HAP-1 (cell line): ENCODE measurements around the gene KRTAP10-6.
"Not testable (repeated sequence)": the region's sequence is repeated elsewhere in the genome, so short reads cannot be mapped to it uniquely, and the experiment has no call there.

Experiments used
- DNase-seq, 2 experiments: peaks; one replicate each; pipeline ENCODE4 v3.0.0-alpha.2; 2016 to 2020; ENCODE audit warnings: low spot score in 2 of 2
- H3K27me3 ChIP-seq: fragments of 250-450 bp; sonication (Bioruptor Pico); 2 replicates; pipeline ENCODE4 v1.5.1; 2020; ENCODE audit warnings: low read depth, mild to moderate bottlenecking, moderate library complexity
- H3K36me3 ChIP-seq: fragments of 250-450 bp; sonication (Bioruptor Pico); replicated peaks from 2 replicates; pipeline ENCODE4 v1.5.1; 2020; ENCODE audit warnings: mild to moderate bottlenecking
- H3K4me1 ChIP-seq: fragments of 250-450 bp; sonication (Bioruptor Pico); 2 replicates; pipeline ENCODE4 v1.5.1; 2020; ENCODE audit warnings: mild to moderate bottlenecking
- H3K4me3 ChIP-seq: fragments of 250-450 bp; sonication (Bioruptor Pico); 2 replicates; pipeline ENCODE4 v1.5.1; 2020; ENCODE audit warnings: mild to moderate bottlenecking, moderate library complexity
- H3K9me3 ChIP-seq: fragments of 250-450 bp; sonication (Bioruptor Pico); 2 replicates; pipeline ENCODE4 v1.5.1; 2020; ENCODE audit warnings: mild to moderate bottlenecking, moderate library complexity
- in situ Hi-C: fragments of 300-500 bp; cut with MboI; formaldehyde crosslinking; loops from 3 replicates; pipeline ENCODE4 v1.14.3; 2020; ENCODE audit warnings: low sequenced_read_pairs, inconsistent platforms, mixed read lengths

The KRTAP10-6 gene

GRCh38 chr21:44613386-44614155 lies 21.3 kb upstream of the KRTAP10-6 start:
- Histone ChIP-seq H3K9me3 (no peaks in the 10 kb centered on the region; the same call in 1 of the 2 replicates), H3K4me1 (no peaks in the 10 kb centered on the region), H3K36me3 (no peaks in the 10 kb centered on the region), H3K27me3 (no peaks in the 10 kb centered on the region), H3K4me3 (no peak overlapping the region)
- in situ Hi-C loops: no loop called here
- DNase-seq: no peak

GRCh38 chr21:44612669-44613229 lies 20.4 kb upstream of the KRTAP10-6 start:
- no peaks in the 10 kb centered on the region for H3K4me1 ChIP-seq
- DNase-seq: no peak
- H3K36me3 ChIP-seq: no peaks in the 10 kb centered on the region
- no peaks in the 10 kb centered on the region for H3K27me3 ChIP-seq
- H3K4me3 ChIP-seq: no peak overlapping the region
- in situ Hi-C loops: no loop called here
- H3K9me3 ChIP-seq: no peaks in the 10 kb centered on the region; the same call in 1 of the 2 replicates

GRCh38 chr21:44612029-44612486 lies 19.8 kb upstream of the KRTAP10-6 start, which contains the start of gene KRTAP10-8:
TSS of gene KRTAP10-8 (plus strand) at chr21:44612079. CDS start at chr21:44612101, 22 bp downstream.
- Histone ChIP-seq H3K9me3 (no peaks in the 10 kb centered on the region; the same call in 1 of the 2 replicates), H3K27me3 (no peaks in the 10 kb centered on the region), H3K4me3 (no peak within 1 kb of the TSS), H3K36me3 (no peaks in the 10 kb centered on the region), H3K4me1 (no peaks in the 10 kb centered on the region)
- in situ Hi-C loops: no loop called here
- no peak for DNase-seq

- no peaks in the 10 kb centered on the region for H3K4me1 ChIP-seq
- no peak overlapping the region for H3K4me3 ChIP-seq
- H3K9me3 ChIP-seq: no peaks in the 10 kb centered on the region; the same call in 1 of the 2 replicates
- H3K27me3 ChIP-seq: no peaks in the 10 kb centered on the region
- no peaks in the 10 kb centered on the region for H3K36me3 ChIP-seq
- in situ Hi-C loops: no loop called here
- no peak for DNase-seq
These were observed 19.2 kb upstream of the KRTAP10-6 start for GRCh38 chr21:44611551-44611950.

- H3K36me3 ChIP-seq, H3K4me3 ChIP-seq, H3K27me3 ChIP-seq, DNase-seq, H3K4me1 ChIP-seq, H3K9me3 ChIP-seq, in situ Hi-C loops: not testable (repeated sequence)
These were observed 18.0 kb upstream of the KRTAP10-6 start for GRCh38 chr21:44610157-44610843.

GRCh38 chr21:44609193-44609592 lies 16.9 kb upstream of the KRTAP10-6 start:
- Histone ChIP-seq H3K4me1 (no peaks in the 10 kb centered on the region), H3K36me3 (no peaks in the 10 kb centered on the region), H3K27me3 (no peaks in the 10 kb centered on the region), H3K9me3 (no peaks in the 10 kb centered on the region; the same call in 1 of the 2 replicates), H3K4me3 (no peak overlapping the region)
- in situ Hi-C loops: no loop called here
- no peak for DNase-seq

- no peaks in the 10 kb centered on the region; the same call in 1 of the 2 replicates for H3K9me3 ChIP-seq
These were observed 14.2 kb upstream of the KRTAP10-6 start for GRCh38 chr21:44606495-44606894.

GRCh38 chr21:44603911-44604310 lies 11.6 kb upstream of the KRTAP10-6 start:
- DNase-seq: no peak
- in situ Hi-C loops: no loop called here
- Histone ChIP-seq H3K9me3 (no peaks in the 10 kb centered on the region), H3K4me1 (no peaks in the 10 kb centered on the region), H3K27me3 (no peaks in the 10 kb centered on the region), H3K36me3 (no peaks in the 10 kb centered on the region), H3K4me3 (no peak overlapping the region)

More at GRCh38 chr21:44606495-44606894, 14.2 kb upstream of the KRTAP10-6 start:
- no peak for DNase-seq
- Histone ChIP-seq H3K4me1 (no peaks in the 10 kb centered on the region), H3K4me3 (no peak overlapping the region), H3K36me3 (no peaks in the 10 kb centered on the region), H3K27me3 (no peaks in the 10 kb centered on the region)
- in situ Hi-C loops: no loop called here

- Histone ChIP-seq H3K4me3 (no peak overlapping the region), H3K4me1 (no peaks in the 10 kb centered on the region), H3K27me3 (no peaks in the 10 kb centered on the region), H3K36me3 (no peaks in the 10 kb centered on the region), H3K9me3 (no peaks in the 10 kb centered on the region)
- no peak for DNase-seq
- in situ Hi-C loops: no loop called here
These were observed 11.0 kb upstream of the KRTAP10-6 start for GRCh38 chr21:44603109-44603875.

GRCh38 chr21:44602463-44602850 lies 10.2 kb upstream of the KRTAP10-6 start:
- Histone ChIP-seq H3K9me3 (no peaks in the 10 kb centered on the region), H3K4me3 (no peak overlapping the region), H3K27me3 (no peaks in the 10 kb centered on the region), H3K36me3 (no peaks in the 10 kb centered on the region), H3K4me1 (no peaks in the 10 kb centered on the region)
- DNase-seq: no peak
- in situ Hi-C loops: no loop called here

- DNase-seq: no peak
- no peaks in the 10 kb centered on the region for H3K36me3 ChIP-seq
- H3K27me3 ChIP-seq: 0 out of 2 replicates have a peak, but pooled peaks cover 2% of the 10 kb centered on the region
- H3K4me1 ChIP-seq: no peaks in the 10 kb centered on the region
- no peak overlapping the region for H3K4me3 ChIP-seq
- no peaks in the 10 kb centered on the region for H3K9me3 ChIP-seq
- in situ Hi-C loops: no loop called here
These were observed 9.5 kb upstream of the KRTAP10-6 start for GRCh38 chr21:44601596-44602462.

- H3K36me3 ChIP-seq, H3K4me3 ChIP-seq, in situ Hi-C loops, DNase-seq, H3K4me1 ChIP-seq, H3K27me3 ChIP-seq, H3K9me3 ChIP-seq: not testable (repeated sequence)
These were observed 8.8 kb upstream of the KRTAP10-6 start for GRCh38 chr21:44601091-44601490.
